Erythroblast (primary cell): Measurements from ENCODE around the gene STK39.

Experiments used
- GATA1 ChIP-seq: IDR thresholded peaks from 2 replicates; pipeline ENCODE4 v1.6.1; 2011; ENCODE audit warnings: low read depth, mild to moderate bottlenecking, control low read depth, low read length, moderate library complexity
- POLR2A ChIP-seq: IDR thresholded peaks from 2 replicates; pipeline ENCODE4 v1.6.1; 2011; ENCODE audit warnings: mild to moderate bottlenecking, low read length

GRCh38 chr2:167972746-167973145 lies 274.6 kb downstream of the STK39 start:
- TF ChIP-seq POLR2A (no peak), GATA1 (no peak)
